ENCODE data around the gene SLBP. TPM values are rescaled to one million over a fixed set of nuclear protein-coding genes. Genes with fewer than 3 reads are reported as not detected.

The SLBP gene
- total and polyA plus RNA-seq, 10 of the 15 experiments (the other 5 are each of a cell fraction or from before 2014, with no cell fraction given) = 94.4 to 278 (median 158) TPM

GRCh38 chr4:1711055-1711570 is 1.0 kb downstream of the SLBP start:
- Histone ChIP-seq H3K9ac (ENCODE audit: control insufficient read depth, insufficient read depth, low read length) (peak overlapping the region; percentile 97), H3K79me2 (ENCODE audit: control insufficient read depth, insufficient read depth, low read length) (peaks cover 86% of the 10 kb centered on the region), H4K20me1 (ENCODE audit: control insufficient read depth, insufficient read depth) (no peaks in the 10 kb centered on the region; the same call in 1 of the 2 replicates), H3K4me2 (ENCODE audit: control insufficient read depth, insufficient read depth) (peak overlapping the region; percentile 68), H3K4me3 (peak overlapping the region; percentile 100), H3K4me1 (ENCODE audit: control insufficient read depth, insufficient read depth, low read length) (peaks cover 27% of the 10 kb centered on the region), H3K9me3 (replicated peaks; ENCODE audit: control insufficient read depth, insufficient read depth, low read length) (no peaks in the 10 kb centered on the region), H2AFZ (ENCODE audit: control insufficient read depth, low read depth, low read length) (peak overlapping the region; percentile 16; the same call in 1 of the 2 replicates), H3K36me3 (ENCODE audit: control insufficient read depth in 2 of 2, insufficient read depth in 2 of 2, low read length in 1 of 2) (peaks cover 2 to 9% of the 10 kb centered on the region in 2 experiments; a peak in 3 of 4 replicates), H3K27me3 (replicated peaks in 1 of 2; ENCODE audit: control insufficient read depth in 2 of 2, insufficient read depth in 2 of 2, low read length in 1 of 2) (no peaks in the 10 kb centered on the region), H3K27ac (ENCODE audit: control insufficient read depth, insufficient read depth) (peak overlapping the region; percentile 99)
- ChIA-PET CTCF (interaction anchor here (0.9 to 16.2 kb wide), 3 partner anchors 9 to 18 kb away, joined by 3 to 258 read pairs (median 8); no protein-coding TSS in a partner anchor), RAD21 (ENCODE audit: unreplicated experiment) (interaction anchor here (1.3 kb wide), 2 partner anchors 15 to 16 kb away, joined by 3 to 4 read pairs; no protein-coding TSS in a partner anchor), SMC1A (ENCODE audit: uncharacterized antibody, unreplicated experiment) (interaction anchor here (1.9 to 4.9 kb wide), 3 partner anchors 13 to 18 kb away, joined by 4 to 33 read pairs (median 8); partner anchors contain the start of genes TACC3 and TMEM129), POLR2A (interaction anchor here (3.4 kb wide), 1 partner anchor 11 kb away, joined by 34 read pairs; the partner anchor contains the start of genes TACC3 and TMEM129)
- WGBS (ENCODE audit: insufficient coverage, insufficient replicate concordance, low lambda C conversion rate, missing lambda C conversion rate) = under 1% methylated on average over 22 of the region's 22 CpGs
- no TSS peak for BruUV-seq (replicated peaks)
- FAIRE-seq (no peak), ATAC-seq (no peak), DNase-seq (ENCODE audit: low read depth, low spot score) (no peak)
- in situ Hi-C loops (cut with MboI) (no loop called here), intact Hi-C loops (cut with micrococcal nuclease; ENCODE audit: unreplicated experiment) (loop anchor here (5.0 kb wide), 1 partner anchor 161 kb away; the partner anchor contains the start of gene NSD2)
- no peak for TF ChIP-seq ZBTB33 (IDR thresholded peaks at IDR 0.05)
- TF ChIP-seq POLR2AphosphoS2 (IDR thresholded peaks at IDR 0.05; ENCODE audit: low read depth, low read length) = no peak
- TF ChIP-seq NBN (IDR thresholded peaks at IDR 0.05) = 0 out of 2 replicates have a peak, but pooled peaks have one; percentile 41
- TF ChIP-seq CHD1 (IDR thresholded peaks at IDR 0.05; ENCODE audit: low read depth, low read length) = peak; percentile 44; the same call in 1 of the 2 replicates
- peak; percentile 90 for TF ChIP-seq HDGF (IDR thresholded peaks at IDR 0.05)
- TF ChIP-seq MLLT1 (IDR thresholded peaks at IDR 0.05) = peak; percentile 56

Data from GM12878 (cell line).